ENCODE measurements around the gene HDLBP.
"Not testable (repeated sequence)": the region's sequence is repeated elsewhere in the genome, so short reads cannot be mapped to it uniquely, and the experiment has no call there.

HDLBP gene

GRCh38 chr2:241279413-241279812 is 36.1 kb downstream of the HDLBP start:
- Histone ChIP-seq H2AFZ (ENCODE audit: low read depth, low read length, severe bottlenecking) (no peak overlapping the region), H3K36me3 (ENCODE audit: low read length) (0 out of 2 replicates have a peak, but pooled peaks cover 5% of the 10 kb centered on the region), H3K9ac (ENCODE audit: low read length) (no peak overlapping the region), H3K27me3 (ENCODE audit: low read length) (no peaks in the 10 kb centered on the region), H3K9me3 (ENCODE audit: insufficient read depth, low read length) (no peaks in the 10 kb centered on the region), H3K9me2 (replicated peaks; ENCODE audit: insufficient read depth, low read length) (no peaks in the 10 kb centered on the region), H3K4me3 (ENCODE audit: insufficient read depth, low read length, poor library complexity, severe bottlenecking) (no peak overlapping the region), H3K4me2 (ENCODE audit: low read depth, low read length, poor library complexity, severe bottlenecking) (no peak overlapping the region), H3F3A (ENCODE audit: insufficient read depth) (peaks cover 12% of the 10 kb centered on the region; the same call in 1 of the 2 replicates), H4K20me1 (ENCODE audit: low read depth, low read length) (peaks cover 21% of the 10 kb centered on the region), H3K27ac (ENCODE audit: low read depth, low read length) (no peak overlapping the region), H3K79me2 (ENCODE audit: insufficient read depth, low read length) (peaks cover 85% of the 10 kb centered on the region)
- TF ChIP-seq, protein P1, sequence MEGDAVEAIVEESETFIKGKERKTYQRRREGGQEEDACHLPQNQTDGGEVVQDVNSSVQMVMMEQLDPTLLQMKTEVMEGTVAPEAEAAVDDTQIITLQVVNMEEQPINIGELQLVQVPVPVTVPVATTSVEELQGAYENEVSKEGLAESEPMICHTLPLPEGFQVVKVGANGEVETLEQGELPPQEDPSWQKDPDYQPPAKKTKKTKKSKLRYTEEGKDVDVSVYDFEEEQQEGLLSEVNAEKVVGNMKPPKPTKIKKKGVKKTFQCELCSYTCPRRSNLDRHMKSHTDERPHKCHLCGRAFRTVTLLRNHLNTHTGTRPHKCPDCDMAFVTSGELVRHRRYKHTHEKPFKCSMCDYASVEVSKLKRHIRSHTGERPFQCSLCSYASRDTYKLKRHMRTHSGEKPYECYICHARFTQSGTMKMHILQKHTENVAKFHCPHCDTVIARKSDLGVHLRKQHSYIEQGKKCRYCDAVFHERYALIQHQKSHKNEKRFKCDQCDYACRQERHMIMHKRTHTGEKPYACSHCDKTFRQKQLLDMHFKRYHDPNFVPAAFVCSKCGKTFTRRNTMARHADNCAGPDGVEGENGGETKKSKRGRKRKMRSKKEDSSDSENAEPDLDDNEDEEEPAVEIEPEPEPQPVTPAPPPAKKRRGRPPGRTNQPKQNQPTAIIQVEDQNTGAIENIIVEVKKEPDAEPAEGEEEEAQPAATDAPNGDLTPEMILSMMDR (IDR thresholded peaks at IDR 0.05; ENCODE audit: insufficient read depth, low read length, poor library complexity, severe bottlenecking) = no peak
- no peak for TF ChIP-seq EZH2phosphoT487 (conservative IDR thresholded peaks at IDR 0.05; ENCODE audit: low read length)

GRCh38 chr2:241278306-241278705 is 37.2 kb downstream of the HDLBP start:
- H3K27ac ChIP-seq (ENCODE audit: low read depth, low read length); H3K4me2 ChIP-seq (ENCODE audit: low read depth, low read length, poor library complexity, severe bottlenecking); H3K36me3 ChIP-seq (ENCODE audit: low read length); H3K9ac ChIP-seq (ENCODE audit: low read length); H3F3A ChIP-seq (ENCODE audit: insufficient read depth); H3K4me3 ChIP-seq (ENCODE audit: insufficient read depth, low read length, poor library complexity, severe bottlenecking); H3K27me3 ChIP-seq (ENCODE audit: low read length); H3K9me2 ChIP-seq (replicated peaks; ENCODE audit: insufficient read depth, low read length); H2AFZ ChIP-seq (ENCODE audit: low read depth, low read length, severe bottlenecking); H3K9me3 ChIP-seq (ENCODE audit: insufficient read depth, low read length): not testable (repeated sequence)
- Histone ChIP-seq H3K79me2 (ENCODE audit: insufficient read depth, low read length) (peaks cover 78% of the 10 kb centered on the region), H4K20me1 (ENCODE audit: low read depth, low read length) (peaks cover 21% of the 10 kb centered on the region)

GRCh38 chr2:241275910-241276309 is 39.6 kb downstream of the HDLBP start:
- Histone ChIP-seq H3F3A (ENCODE audit: insufficient read depth) (peaks cover 10% of the 10 kb centered on the region; the same call in 1 of the 2 replicates), H4K20me1 (ENCODE audit: low read depth, low read length) (peaks cover 24% of the 10 kb centered on the region)

DNA sequence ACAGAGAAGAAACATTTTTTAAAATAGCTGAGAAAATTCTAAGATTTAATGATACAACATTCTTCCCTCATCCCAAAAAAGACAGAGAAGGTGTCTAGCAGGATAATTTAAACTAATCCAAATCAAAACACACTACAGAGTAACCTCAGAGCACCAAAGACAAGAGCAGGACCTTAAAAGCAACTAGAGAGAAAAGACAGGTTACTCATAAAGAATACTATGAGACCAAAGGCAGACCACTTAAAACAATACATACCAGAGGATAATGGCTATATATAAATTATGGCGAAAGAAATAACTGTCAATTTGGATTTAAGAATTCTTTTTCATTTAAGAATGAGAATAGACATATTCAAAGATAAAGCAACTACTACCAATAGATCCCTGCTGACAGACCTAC is 40.0 kb downstream of the HDLBP start:
- peaks cover 24% of the 10 kb centered on the region for H4K20me1 ChIP-seq (ENCODE audit: low read depth, low read length)
- H3F3A ChIP-seq (ENCODE audit: insufficient read depth) = peaks cover 9% of the 10 kb centered on the region; the same call in 1 of the 2 replicates
- no peaks in the 10 kb centered on the region for H3K27me3 ChIP-seq (ENCODE audit: low read length)
- H2AFZ ChIP-seq (ENCODE audit: low read depth, low read length, severe bottlenecking) = no peak overlapping the region
- H3K4me2 ChIP-seq (ENCODE audit: low read depth, low read length, poor library complexity, severe bottlenecking) = no peak overlapping the region
- no peak overlapping the region for H3K4me3 ChIP-seq (ENCODE audit: insufficient read depth, low read length, poor library complexity, severe bottlenecking)
- peaks cover 74% of the 10 kb centered on the region for H3K79me2 ChIP-seq (ENCODE audit: insufficient read depth, low read length)
- TF ChIP-seq, protein P1 (IDR thresholded peaks at IDR 0.05; ENCODE audit: insufficient read depth, low read length, poor library complexity, severe bottlenecking) = no peak
- TF ChIP-seq EZH2phosphoT487 (conservative IDR thresholded peaks at IDR 0.05; ENCODE audit: low read length) = no peak
- H3K36me3 ChIP-seq (ENCODE audit: low read length) = 0 out of 2 replicates have a peak, but pooled peaks cover 5% of the 10 kb centered on the region
- H3K9me3 ChIP-seq (ENCODE audit: insufficient read depth, low read length) = no peaks in the 10 kb centered on the region
- no peak overlapping the region for H3K27ac ChIP-seq (ENCODE audit: low read depth, low read length)
- no peaks in the 10 kb centered on the region for H3K9me2 ChIP-seq (replicated peaks; ENCODE audit: insufficient read depth, low read length)
- no peak overlapping the region for H3K9ac ChIP-seq (ENCODE audit: low read length)

More at GRCh38 chr2:241275910-241276309, 39.6 kb downstream of the HDLBP start:
- peaks cover 74% of the 10 kb centered on the region for H3K79me2 ChIP-seq (ENCODE audit: insufficient read depth, low read length)
- TF ChIP-seq, protein P1 (IDR thresholded peaks at IDR 0.05; ENCODE audit: insufficient read depth, low read length, poor library complexity, severe bottlenecking) = no peak
- no peak for TF ChIP-seq EZH2phosphoT487 (conservative IDR thresholded peaks at IDR 0.05; ENCODE audit: low read length)
- no peaks in the 10 kb centered on the region for H3K27me3 ChIP-seq (ENCODE audit: low read length)
- no peak overlapping the region for H3K9ac ChIP-seq (ENCODE audit: low read length)
- H3K4me2 ChIP-seq (ENCODE audit: low read depth, low read length, poor library complexity, severe bottlenecking) = no peak overlapping the region
- no peaks in the 10 kb centered on the region for H3K9me2 ChIP-seq (replicated peaks; ENCODE audit: insufficient read depth, low read length)
- no peaks in the 10 kb centered on the region for H3K9me3 ChIP-seq (ENCODE audit: insufficient read depth, low read length)
- H3K27ac ChIP-seq (ENCODE audit: low read depth, low read length) = no peak overlapping the region
- H3K4me3 ChIP-seq (ENCODE audit: insufficient read depth, low read length, poor library complexity, severe bottlenecking) = no peak overlapping the region
- 0 out of 2 replicates have a peak, but pooled peaks cover 5% of the 10 kb centered on the region for H3K36me3 ChIP-seq (ENCODE audit: low read length)
- H2AFZ ChIP-seq (ENCODE audit: low read depth, low read length, severe bottlenecking) = no peak overlapping the region

All from SU-DHL-6 (cell line).